ENCODE results near the gene MAP4K1.

GRCh38 chr19:38562096-38562495, 55.7 kb downstream of the MAP4K1 start:
- no peak for TF ChIP-seq CTCF (conservative IDR thresholded peaks at IDR 0.05; ENCODE audit: low read depth, low read length)
- no peak for TF ChIP-seq EZH2 (IDR thresholded peaks at IDR 0.05; ENCODE audit: low read length, unreplicated experiment)

All from PC-3 (cell line).